ENCODE results near the gene SLC34A3.

GRCh38 chr9:137275588-137276472 is 45.1 kb downstream of the SLC34A3 start:
- TF ChIP-seq POLR2A (IDR thresholded peaks at IDR 0.05; ENCODE audit: low read depth, low read length) (no peak), POLR2AphosphoS5 (IDR thresholded peaks at IDR 0.05; ENCODE audit: low read depth, low read length) (no peak), SPI1 (IDR thresholded peaks at IDR 0.05; ENCODE audit: low read depth, low read length) (no peak), POU2F2 (IDR thresholded peaks at IDR 0.05; ENCODE audit: low read depth, low read length) (no peak), TAF1 (IDR thresholded peaks at IDR 0.05; ENCODE audit: low read depth, low read length) (no peak)

Data from GM12891 (cell line).